ENCODE results near the gene NCBP3.
A peak's percentile ranks its signal among the peaks of the same experiment; 100 is the strongest.

The NCBP3 gene, protein sequence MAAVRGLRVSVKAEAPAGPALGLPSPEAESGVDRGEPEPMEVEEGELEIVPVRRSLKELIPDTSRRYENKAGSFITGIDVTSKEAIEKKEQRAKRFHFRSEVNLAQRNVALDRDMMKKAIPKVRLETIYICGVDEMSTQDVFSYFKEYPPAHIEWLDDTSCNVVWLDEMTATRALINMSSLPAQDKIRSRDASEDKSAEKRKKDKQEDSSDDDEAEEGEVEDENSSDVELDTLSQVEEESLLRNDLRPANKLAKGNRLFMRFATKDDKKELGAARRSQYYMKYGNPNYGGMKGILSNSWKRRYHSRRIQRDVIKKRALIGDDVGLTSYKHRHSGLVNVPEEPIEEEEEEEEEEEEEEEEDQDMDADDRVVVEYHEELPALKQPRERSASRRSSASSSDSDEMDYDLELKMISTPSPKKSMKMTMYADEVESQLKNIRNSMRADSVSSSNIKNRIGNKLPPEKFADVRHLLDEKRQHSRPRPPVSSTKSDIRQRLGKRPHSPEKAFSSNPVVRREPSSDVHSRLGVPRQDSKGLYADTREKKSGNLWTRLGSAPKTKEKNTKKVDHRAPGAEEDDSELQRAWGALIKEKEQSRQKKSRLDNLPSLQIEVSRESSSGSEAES

DNA sequence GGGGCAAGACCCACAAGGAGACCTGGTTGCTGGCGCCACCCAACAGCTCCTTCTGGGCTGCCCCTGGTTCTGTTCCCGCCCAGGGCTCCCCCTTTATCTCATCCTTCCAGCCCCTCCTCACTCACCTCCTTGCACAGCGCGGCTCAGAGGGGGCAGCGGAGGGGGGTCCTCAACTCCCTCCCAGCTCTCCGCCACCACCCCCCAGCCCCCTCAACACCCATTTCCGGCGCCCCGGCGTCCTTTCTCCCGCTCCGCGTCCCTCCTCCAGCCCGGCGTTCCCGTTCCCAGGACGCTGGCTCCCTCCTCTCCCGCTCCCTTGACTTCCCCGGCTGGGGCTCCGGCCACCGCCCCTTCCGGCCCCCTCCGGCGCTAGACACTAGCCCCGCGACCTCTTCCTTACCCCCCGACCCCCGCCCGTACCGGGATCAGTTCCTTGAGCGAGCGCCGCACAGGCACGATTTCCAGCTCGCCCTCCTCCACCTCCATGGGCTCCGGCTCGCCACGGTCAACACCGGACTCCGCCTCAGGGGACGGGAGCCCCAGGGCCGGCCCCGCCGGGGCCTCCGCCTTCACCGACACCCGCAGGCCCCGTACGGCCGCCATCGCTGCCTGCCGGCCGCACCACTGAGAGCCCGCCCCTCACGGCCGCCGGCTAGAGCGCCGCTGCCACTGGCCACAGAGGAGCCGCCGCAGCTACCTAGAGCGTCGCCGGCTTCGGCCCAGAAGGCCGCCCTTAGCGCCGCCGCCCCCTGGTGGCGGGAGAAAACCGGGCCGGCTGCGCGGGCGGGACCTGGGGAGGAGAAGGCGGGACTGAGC lies at the start of gene NCBP3:
Gene NCBP3 (minus strand): TSS at position 626 of the 816 bp plus-strand sequence. CDS start 23 bp downstream, at position 603.
- H3K4me3 ChIP-seq (ENCODE audit: low read depth in 1 of 2, low read length in 2 of 2): peak within 1 kb of the TSS; percentile 79 to 99
- peaks cover 41% of the 10 kb centered on the region for H3K36me3 ChIP-seq (ENCODE audit: insufficient read depth, low read length)
- peak within 1 kb of the TSS; percentile 99 for H2AFZ ChIP-seq (ENCODE audit: low read depth, low read length)
- DNase-seq (peak; percentile 89), ATAC-seq (ENCODE audit: insufficient read depth, low read depth) (peak; percentile 97)
- H3K9ac ChIP-seq (ENCODE audit: low read depth, low read length): peak within 1 kb of the TSS; percentile 99
- H3K9me3 ChIP-seq (ENCODE audit: insufficient read depth, low read length, severe bottlenecking): no peaks in the 10 kb centered on the region
- no peaks in the 10 kb centered on the region for H3K27me3 ChIP-seq (ENCODE audit: insufficient read depth, low read length, poor library complexity)
- peaks cover 50% of the 10 kb centered on the region for H3K79me2 ChIP-seq (ENCODE audit: insufficient read depth, low read length)
- peaks cover 35% of the 10 kb centered on the region for H3K4me1 ChIP-seq (ENCODE audit: insufficient read depth, low read length)
- H4K20me1 ChIP-seq (ENCODE audit: insufficient read depth, low read length): peaks cover 19% of the 10 kb centered on the region; the same call in 1 of the 2 replicates
- H3K27ac ChIP-seq (ENCODE audit: low read length): peak within 1 kb of the TSS; percentile 95
- TF ChIP-seq EZH2 (IDR thresholded peaks at IDR 0.05; ENCODE audit: borderline replicate concordance, low read depth, low read length, severe bottlenecking): no peak
- TF ChIP-seq, protein P1, sequence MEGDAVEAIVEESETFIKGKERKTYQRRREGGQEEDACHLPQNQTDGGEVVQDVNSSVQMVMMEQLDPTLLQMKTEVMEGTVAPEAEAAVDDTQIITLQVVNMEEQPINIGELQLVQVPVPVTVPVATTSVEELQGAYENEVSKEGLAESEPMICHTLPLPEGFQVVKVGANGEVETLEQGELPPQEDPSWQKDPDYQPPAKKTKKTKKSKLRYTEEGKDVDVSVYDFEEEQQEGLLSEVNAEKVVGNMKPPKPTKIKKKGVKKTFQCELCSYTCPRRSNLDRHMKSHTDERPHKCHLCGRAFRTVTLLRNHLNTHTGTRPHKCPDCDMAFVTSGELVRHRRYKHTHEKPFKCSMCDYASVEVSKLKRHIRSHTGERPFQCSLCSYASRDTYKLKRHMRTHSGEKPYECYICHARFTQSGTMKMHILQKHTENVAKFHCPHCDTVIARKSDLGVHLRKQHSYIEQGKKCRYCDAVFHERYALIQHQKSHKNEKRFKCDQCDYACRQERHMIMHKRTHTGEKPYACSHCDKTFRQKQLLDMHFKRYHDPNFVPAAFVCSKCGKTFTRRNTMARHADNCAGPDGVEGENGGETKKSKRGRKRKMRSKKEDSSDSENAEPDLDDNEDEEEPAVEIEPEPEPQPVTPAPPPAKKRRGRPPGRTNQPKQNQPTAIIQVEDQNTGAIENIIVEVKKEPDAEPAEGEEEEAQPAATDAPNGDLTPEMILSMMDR (IDR thresholded peaks at IDR 0.05; ENCODE audit: borderline replicate concordance, extremely low read depth, low read length, poor library complexity, severe bottlenecking): peak; percentile 95
- H3K4me2 ChIP-seq (ENCODE audit: insufficient read depth, low read length): peak within 1 kb of the TSS; percentile 81

DNA sequence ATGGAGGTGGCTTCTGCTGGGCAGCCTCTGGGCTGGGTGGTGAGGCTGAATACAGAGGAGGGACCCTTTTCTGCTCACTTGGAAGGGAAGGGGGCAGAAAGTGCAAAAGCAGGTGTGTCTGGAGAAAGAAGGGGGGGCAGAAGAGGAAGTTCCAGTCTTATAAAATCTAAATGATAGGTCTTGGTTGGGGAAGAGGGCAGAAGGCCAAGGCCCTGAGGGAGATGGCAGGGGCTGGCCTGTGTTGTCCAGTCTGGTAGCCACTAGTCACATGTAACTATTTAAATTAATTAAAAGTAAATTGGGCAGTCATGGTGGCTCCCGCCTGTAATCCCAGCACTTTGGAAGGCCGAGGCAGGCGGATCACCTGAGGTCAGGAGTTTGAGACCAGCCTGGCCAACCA lies 49.3 kb upstream of the NCBP3 start:
- Histone ChIP-seq H3K36me3 (ENCODE audit: insufficient read depth, low read length) (no peaks in the 10 kb centered on the region), H3K4me3 (ENCODE audit: low read depth in 1 of 2, low read length in 2 of 2) (no peak overlapping the region), H3K9ac (ENCODE audit: low read depth, low read length) (no peak overlapping the region), H3K4me2 (ENCODE audit: insufficient read depth, low read length) (no peak overlapping the region), H3K9me3 (ENCODE audit: insufficient read depth, low read length, severe bottlenecking) (no peaks in the 10 kb centered on the region), H4K20me1 (ENCODE audit: insufficient read depth, low read length) (peaks cover 11% of the 10 kb centered on the region; the same call in 1 of the 2 replicates), H2AFZ (ENCODE audit: low read depth, low read length) (no peak overlapping the region), H3K27ac (ENCODE audit: low read length) (no peak overlapping the region), H3K4me1 (ENCODE audit: insufficient read depth, low read length) (peaks cover 22% of the 10 kb centered on the region), H3K79me2 (ENCODE audit: insufficient read depth, low read length) (no peaks in the 10 kb centered on the region), H3K27me3 (ENCODE audit: insufficient read depth, low read length, poor library complexity) (no peaks in the 10 kb centered on the region)
- TF ChIP-seq, protein P1 (IDR thresholded peaks at IDR 0.05; ENCODE audit: borderline replicate concordance, extremely low read depth, low read length, poor library complexity, severe bottlenecking): no peak
- no peak for TF ChIP-seq EZH2 (IDR thresholded peaks at IDR 0.05; ENCODE audit: borderline replicate concordance, low read depth, low read length, severe bottlenecking)
- ATAC-seq (ENCODE audit: insufficient read depth, low read depth) (no peak), DNase-seq (no peak)

DNA sequence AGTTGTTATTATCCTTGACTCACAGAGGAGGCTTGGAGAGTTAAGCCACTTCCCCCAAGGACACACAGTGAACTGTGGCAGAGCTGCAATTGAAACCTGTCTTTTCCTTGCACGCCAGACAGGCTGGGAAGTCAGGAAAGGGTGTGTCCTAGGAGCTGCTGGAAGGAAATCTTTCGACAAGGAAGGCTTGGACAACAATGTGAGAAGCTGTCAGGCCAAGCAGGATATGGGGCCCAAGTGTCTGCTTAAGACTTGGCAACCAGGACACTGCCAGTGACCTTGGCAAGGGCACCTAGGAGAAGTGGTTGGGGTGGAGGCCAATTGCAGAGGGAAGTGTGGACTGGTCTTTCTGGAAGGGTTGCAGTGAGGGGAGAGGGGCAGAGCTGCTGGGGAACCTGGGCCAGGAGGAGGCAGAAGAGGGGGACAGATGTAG lies 48.9 kb upstream of the NCBP3 start:
- no peak for DNase-seq
- Histone ChIP-seq H3K9me3 (ENCODE audit: insufficient read depth, low read length, severe bottlenecking) (no peaks in the 10 kb centered on the region), H3K79me2 (ENCODE audit: insufficient read depth, low read length) (no peaks in the 10 kb centered on the region), H3K27ac (ENCODE audit: low read length) (no peak overlapping the region), H3K9ac (ENCODE audit: low read depth, low read length) (no peak overlapping the region), H3K4me1 (ENCODE audit: insufficient read depth, low read length) (peaks cover 22% of the 10 kb centered on the region), H3K4me2 (ENCODE audit: insufficient read depth, low read length) (no peak overlapping the region), H4K20me1 (ENCODE audit: insufficient read depth, low read length) (peaks cover 11% of the 10 kb centered on the region; the same call in 1 of the 2 replicates), H3K36me3 (ENCODE audit: insufficient read depth, low read length) (no peaks in the 10 kb centered on the region), H3K27me3 (ENCODE audit: insufficient read depth, low read length, poor library complexity) (no peaks in the 10 kb centered on the region), H2AFZ (ENCODE audit: low read depth, low read length) (no peak overlapping the region), H3K4me3 (ENCODE audit: low read depth in 1 of 2, low read length in 2 of 2) (no peak overlapping the region)
- TF ChIP-seq EZH2 (IDR thresholded peaks at IDR 0.05; ENCODE audit: borderline replicate concordance, low read depth, low read length, severe bottlenecking): no peak
- TF ChIP-seq, protein P1 (IDR thresholded peaks at IDR 0.05; ENCODE audit: borderline replicate concordance, extremely low read depth, low read length, poor library complexity, severe bottlenecking): no peak
- no peak for ATAC-seq (ENCODE audit: insufficient read depth, low read depth)

Data from DND-41 (cell line).